Hepatocyte (in vitro differentiated cells): ENCODE results near the gene PSAPL1. TPM values are rescaled to one million over a fixed set of nuclear protein-coding genes. Genes with fewer than 3 reads are reported as not detected.

Experiments
- DNase-seq: peaks from one replicate; pipeline ENCODE4 v3.0.0-alpha.2; 2016; ENCODE audit warnings: low spot score
- H2AFZ ChIP-seq: fragments of 200-600 bp; sonication (generic); 2 replicates; pipeline ENCODE4 v1.6.0; 2016; ENCODE audit warnings: antibody characterized with exemption, mild to moderate bottlenecking
- H3K27ac ChIP-seq: fragments of 200-600 bp; sonication (generic); 2 replicates; pipeline ENCODE4 v1.5.1; 2016; ENCODE audit warnings: mild to moderate bottlenecking
- H3K27me3 ChIP-seq: fragments of 200-600 bp; sonication (generic); 2 replicates; pipeline ENCODE4 v1.6.1; 2016
- H3K36me3 ChIP-seq: fragments of 200-600 bp; sonication (generic); replicated peaks from 2 replicates; pipeline ENCODE4 v1.5.1; 2016; ENCODE audit warnings: low read depth; ENCODE audit not compliant: insufficient read depth
- H3K4me1 ChIP-seq: fragments of 200-600 bp; sonication (generic); 2 replicates; pipeline ENCODE4 v1.5.1; 2016; ENCODE audit warnings: mild to moderate bottlenecking, moderate library complexity; ENCODE audit not compliant: insufficient read depth
- H3K4me2 ChIP-seq: fragments of 200-600 bp; sonication (generic); 2 replicates; pipeline ENCODE4 v1.6.0; 2016
- H3K4me3 ChIP-seq: fragments of 200-600 bp; sonication (generic); 2 replicates; pipeline ENCODE4 v1.5.1; 2016; ENCODE audit warnings: mild to moderate bottlenecking
- H3K79me2 ChIP-seq: fragments of 200-600 bp; sonication (generic); 2 replicates; pipeline ENCODE4 v1.6.0; 2017; ENCODE audit warnings: mild to moderate bottlenecking
- H3K9me2 ChIP-seq: fragments of 200-600 bp; sonication (generic); replicated peaks from 2 replicates; pipeline ENCODE4 v1.6.0; 2017; ENCODE audit warnings: mild to moderate bottlenecking; ENCODE audit not compliant: insufficient read depth
- H3K9me3 ChIP-seq: fragments of 200-600 bp; sonication (generic); 2 replicates; pipeline ENCODE4 v1.5.1; 2016; ENCODE audit warnings: low read depth, mild to moderate bottlenecking
- H4K20me1 ChIP-seq: fragments of 200-600 bp; sonication (generic); 2 replicates; pipeline ENCODE4 v1.6.0; 2016; ENCODE audit warnings: mild to moderate bottlenecking; ENCODE audit not compliant: insufficient read depth, poor library complexity, severe bottlenecking
- CTCF ChIP-seq: fragments of 200-600 bp; sonication (generic); IDR thresholded peaks from 2 replicates; pipeline ENCODE4 v1.5.1; 2016; ENCODE audit warnings: antibody characterized with exemption, mild to moderate bottlenecking; ENCODE audit not compliant: poor library complexity
- EZH2 ChIP-seq: fragments of 200-600 bp; sonication (generic); IDR thresholded peaks from 2 replicates; pipeline ENCODE4 v1.6.1; 2016; ENCODE audit warnings: antibody characterized with exemption, mild to moderate bottlenecking, borderline replicate concordance
- EZH2phosphoT487 ChIP-seq: fragments of 200-600 bp; sonication (generic); IDR thresholded peaks from one replicate; pipeline ENCODE4 v1.6.1; 2018; ENCODE audit warnings: antibody characterized with exemption, mild to moderate bottlenecking, low read depth, moderate library complexity; ENCODE audit not compliant: unreplicated experiment, severe bottlenecking
- WGBS: methylation state at CpG from one replicate; pipeline ENCODE4 v1.1.6; 2016; ENCODE audit warnings: low lambda C conversion rate; ENCODE audit errors: missing lambda C conversion rate; 5-methylcytosine and 5-hydroxymethylcytosine counted together
- polyA plus RNA-seq: library from polyadenylated mRNA; unstranded; fragments of >200 nt; fragmentation: Nextera tagmentation; extraction: Ambion mirVana; gene quantifications from 2 replicates; pipeline ENCODE4 v1.2.1, GENCODE V29; 2016
- total RNA-seq: library from RNA; depleted of rRNA; stranded (reverse); fragments of >200 nt; gene quantifications from 2 replicates; pipeline ENCODE4 v1.2.3, GENCODE V29; 2014

Gene PSAPL1
- total and polyA plus RNA-seq, 2 experiments from 2014 or later = 4.3 to 4.4 TPM

DNA sequence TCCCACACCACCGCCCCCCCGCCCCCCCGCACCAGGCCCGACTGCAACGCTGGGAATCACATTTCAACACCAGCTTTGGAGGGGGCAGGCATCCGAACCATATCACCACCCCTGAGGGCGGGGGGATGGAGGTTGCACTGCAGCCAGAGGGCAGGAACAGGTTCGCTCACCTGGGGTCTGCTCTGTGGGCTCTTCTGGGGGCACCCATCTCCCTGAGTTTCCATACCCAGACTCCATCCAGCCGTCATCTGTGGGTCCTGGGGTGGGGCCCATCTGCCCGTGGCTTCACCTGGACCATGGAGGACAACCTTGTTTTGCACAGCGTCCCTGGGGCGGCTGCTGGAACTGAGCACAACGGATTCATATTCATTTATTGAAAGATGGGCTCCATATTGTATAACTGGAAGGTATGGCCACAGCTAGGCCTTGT lies 6.9 kb downstream of the PSAPL1 start:
- Histone ChIP-seq H3K36me3 (no peaks in the 10 kb centered on the region), H3K27me3 (no peaks in the 10 kb centered on the region), H3K4me1 (peaks cover 8% of the 10 kb centered on the region), H3K27ac (no peak overlapping the region), H3K4me2 (no peak overlapping the region), H4K20me1 (no peaks in the 10 kb centered on the region), H2AFZ (no peak overlapping the region), H3K9me2 (no peaks in the 10 kb centered on the region), H3K79me2 (no peaks in the 10 kb centered on the region), H3K9me3 (no peaks in the 10 kb centered on the region), H3K4me3 (no peak overlapping the region)
- DNase-seq = no peak
- 92% methylated on average over 8 of the region's 13 CpGs for WGBS
- TF ChIP-seq EZH2 (no peak), CTCF (no peak), EZH2phosphoT487 (no peak)

DNA sequence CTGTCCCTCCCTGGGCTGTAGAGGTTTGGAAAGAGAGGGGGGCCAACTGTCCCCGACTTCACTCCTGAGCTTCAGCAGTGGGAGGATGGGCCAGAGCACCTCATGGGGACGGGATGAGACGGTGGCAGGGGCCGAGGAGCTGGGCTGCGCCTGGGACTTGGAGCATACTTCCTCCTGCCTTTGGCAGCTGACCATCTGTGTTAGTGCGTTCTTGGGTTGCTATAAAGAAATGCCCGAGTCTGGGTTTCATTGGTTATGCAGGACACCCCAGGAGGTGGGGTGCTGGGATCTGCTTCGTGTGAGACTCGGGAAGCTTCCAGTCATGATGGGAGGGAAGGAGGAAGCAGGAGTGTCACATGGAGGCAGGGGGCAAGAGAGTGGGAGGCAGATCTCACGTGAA lies 7.4 kb downstream of the PSAPL1 start:
- Histone ChIP-seq H3K36me3 (no peaks in the 10 kb centered on the region), H2AFZ (no peak overlapping the region), H4K20me1 (no peaks in the 10 kb centered on the region), H3K27me3 (no peaks in the 10 kb centered on the region), H3K9me3 (no peaks in the 10 kb centered on the region), H3K79me2 (no peaks in the 10 kb centered on the region), H3K4me3 (no peak overlapping the region), H3K27ac (no peak overlapping the region), H3K4me1 (peaks cover 8% of the 10 kb centered on the region), H3K4me2 (no peak overlapping the region), H3K9me2 (no peaks in the 10 kb centered on the region)
- TF ChIP-seq CTCF (no peak), EZH2 (no peak), EZH2phosphoT487 (no peak)
- WGBS = 83% methylated on average over 10 of the region's 10 CpGs
- no peak for DNase-seq

GRCh38 chr4:7426525-7427171 lies 8.1 kb downstream of the PSAPL1 start:
- no peak for DNase-seq
- no peaks in the 10 kb centered on the region for H4K20me1 ChIP-seq
- no peak overlapping the region for H3K4me2 ChIP-seq
- H3K4me1 ChIP-seq = peaks cover 8% of the 10 kb centered on the region
- no peak overlapping the region for H3K4me3 ChIP-seq
- no peak overlapping the region for H3K27ac ChIP-seq
- H3K9me3 ChIP-seq = no peaks in the 10 kb centered on the region
- no peak for TF ChIP-seq EZH2phosphoT487
- TF ChIP-seq CTCF = no peak
- TF ChIP-seq EZH2 = no peak
- WGBS = 94% methylated on average over 20 of the region's 20 CpGs
- H3K9me2 ChIP-seq = no peaks in the 10 kb centered on the region
- H3K27me3 ChIP-seq = no peaks in the 10 kb centered on the region
- no peaks in the 10 kb centered on the region for H3K79me2 ChIP-seq
- no peak overlapping the region for H2AFZ ChIP-seq
- no peaks in the 10 kb centered on the region for H3K36me3 ChIP-seq
